ENCODE measurements around the gene KRTAP10-9. TPM values are rescaled to one million over a fixed set of nuclear protein-coding genes. Genes with fewer than 3 reads are reported as not detected.

Gene KRTAP10-9
- total and polyA plus RNA-seq, 2 donors from 2014 or later, result not detected

- peaks cover 0 to 3% (median 2%) of the 10 kb centered on the region in 3 donors for H3K9me3 ChIP-seq (ENCODE audit: control insufficient read depth in 2 of 3, insufficient read depth in 1 of 3, low read length in 3 of 3)
- no peak overlapping the region for H3K4me3 ChIP-seq (ENCODE audit: low read length in 3 of 3)
- no peak overlapping the region for H3K27ac ChIP-seq (ENCODE audit: low read depth in 2 of 2, low read length in 2 of 2)
- DNase-seq (no peak), FAIRE-seq (no peak)
- H3K36me3 ChIP-seq (ENCODE audit: control insufficient read depth in 2 of 3, insufficient read depth in 3 of 3, low read length in 3 of 3), result no peaks in the 10 kb centered on the region
- no peaks in the 10 kb centered on the region for H3K27me3 ChIP-seq (ENCODE audit: control insufficient read depth, insufficient read depth, low read length)
- no peak overlapping the region for H3K9ac ChIP-seq (ENCODE audit: low read length in 3 of 3)
- TF ChIP-seq CTCF (IDR thresholded peaks at IDR 0.05; ENCODE audit: borderline replicate concordance, extremely low read depth, insufficient read depth), result no peak
- intact Hi-C loops (cut with DNase I), result no loop called here
- no peaks in the 10 kb centered on the region for H3K4me1 ChIP-seq (ENCODE audit: control insufficient read depth in 2 of 3, insufficient read depth in 2 of 3, low read depth in 1 of 3, low read length in 3 of 3)
Observed at GRCh38 chr21:44630440-44630839, 3.5 kb downstream of the KRTAP10-9 start.

- intact Hi-C loops (cut with DNase I), result no loop called here
- H3K4me3 ChIP-seq (ENCODE audit: low read length in 3 of 3), result no peak overlapping the region
- no peaks in the 10 kb centered on the region for H3K4me1 ChIP-seq (ENCODE audit: control insufficient read depth in 2 of 3, insufficient read depth in 2 of 3, low read depth in 1 of 3, low read length in 3 of 3)
- DNase-seq, result no peak
- H3K9ac ChIP-seq (ENCODE audit: low read length in 3 of 3), result no peak overlapping the region
- TF ChIP-seq CTCF (IDR thresholded peaks at IDR 0.05; ENCODE audit: borderline replicate concordance, extremely low read depth, insufficient read depth), result no peak
- no peaks in the 10 kb centered on the region for H3K36me3 ChIP-seq (ENCODE audit: control insufficient read depth in 2 of 3, insufficient read depth in 3 of 3, low read length in 3 of 3)
- H3K9me3 ChIP-seq (ENCODE audit: control insufficient read depth in 2 of 3, insufficient read depth in 1 of 3, low read length in 3 of 3), result peaks cover 0 to 3% (median 2%) of the 10 kb centered on the region in 3 donors
- H3K27ac ChIP-seq (ENCODE audit: low read depth in 2 of 2, low read length in 2 of 2), result no peak overlapping the region
- no peaks in the 10 kb centered on the region for H3K27me3 ChIP-seq (ENCODE audit: control insufficient read depth, insufficient read depth, low read length)
- no peak for FAIRE-seq
Observed at GRCh38 chr21:44632067-44632466, 5.2 kb downstream of the KRTAP10-9 start.

- TF ChIP-seq CTCF (IDR thresholded peaks at IDR 0.05; ENCODE audit: borderline replicate concordance, extremely low read depth, insufficient read depth), result no peak
- Histone ChIP-seq H3K27me3 (ENCODE audit: control insufficient read depth, insufficient read depth, low read length) (no peaks in the 10 kb centered on the region), H3K9ac (ENCODE audit: low read length in 3 of 3) (no peak overlapping the region), H3K27ac (ENCODE audit: low read depth in 2 of 2, low read length in 2 of 2) (no peak overlapping the region), H3K36me3 (ENCODE audit: control insufficient read depth in 2 of 3, insufficient read depth in 3 of 3, low read length in 3 of 3) (no peaks in the 10 kb centered on the region), H3K4me1 (ENCODE audit: control insufficient read depth in 2 of 3, insufficient read depth in 2 of 3, low read depth in 1 of 3, low read length in 3 of 3) (no peaks in the 10 kb centered on the region), H3K4me3 (ENCODE audit: low read length in 3 of 3) (no peak overlapping the region), H3K9me3 (ENCODE audit: control insufficient read depth in 2 of 3, insufficient read depth in 1 of 3, low read length in 3 of 3) (peaks cover 0 to 8% (median 2%) of the 10 kb centered on the region in 3 donors)
- intact Hi-C loops (cut with DNase I), result no loop called here
- DNase-seq (peak in 1 of 5 donors; percentile 45), FAIRE-seq (no peak)
Observed at GRCh38 chr21:44636209-44637017, 9.5 kb downstream of the KRTAP10-9 start.
